ENCODE data around the gene DAB1. TPM values are rescaled to one million over a fixed set of nuclear protein-coding genes. Genes with fewer than 3 reads are reported as not detected.
"Not testable (repeated sequence)": the region's sequence is repeated elsewhere in the genome, so short reads cannot be mapped to it uniquely, and the experiment has no call there.

Gene DAB1
- total RNA-seq, 3 donors from 2014 or later, result not detected

- no peaks in the 10 kb centered on the region for H3K4me1 Mint-ChIP-seq (ENCODE audit: low read depth)
- H3K4me3 Mint-ChIP-seq, result no peak overlapping the region
- H3K27me3 Mint-ChIP-seq (ENCODE audit: low read depth), result no peaks in the 10 kb centered on the region
- DNase-seq, result no peak
- no peak for ATAC-seq
- H3K36me3 Mint-ChIP-seq (ENCODE audit: insufficient read depth), result no peaks in the 10 kb centered on the region
- no peaks in the 10 kb centered on the region for H3K9me3 Mint-ChIP-seq
Observed at GRCh38 chr1:57111175-57111574, 312.7 kb downstream of the DAB1 start.

- Mint-ChIP-seq H3K36me3 (ENCODE audit: insufficient read depth) (no peaks in the 10 kb centered on the region), H3K4me3 (no peak overlapping the region), H3K27me3 (ENCODE audit: low read depth) (peaks cover 2% of the 10 kb centered on the region), H3K9me3 (no peaks in the 10 kb centered on the region), H3K4me1 (ENCODE audit: low read depth) (no peaks in the 10 kb centered on the region)
- ATAC-seq (no peak), DNase-seq (no peak)
Observed at GRCh38 chr1:57109883-57110282, 314.0 kb downstream of the DAB1 start.

GRCh38 chr1:57109247-57109646, 314.6 kb downstream of the DAB1 start:
- no peaks in the 10 kb centered on the region for H3K4me1 Mint-ChIP-seq (ENCODE audit: low read depth)
- no peak overlapping the region for H3K4me3 Mint-ChIP-seq
- peaks cover 2% of the 10 kb centered on the region for H3K27me3 Mint-ChIP-seq (ENCODE audit: low read depth)
- DNase-seq, result no peak
- H3K36me3 Mint-ChIP-seq (ENCODE audit: insufficient read depth), result no peaks in the 10 kb centered on the region
- no peaks in the 10 kb centered on the region for H3K9me3 Mint-ChIP-seq
- ATAC-seq, result no peak

GRCh38 chr1:57106296-57106695, 317.6 kb downstream of the DAB1 start:
- H3K36me3 Mint-ChIP-seq (ENCODE audit: insufficient read depth), result no peaks in the 10 kb centered on the region
- H3K27me3 Mint-ChIP-seq (ENCODE audit: low read depth), result peaks cover 2% of the 10 kb centered on the region
- no peak for ATAC-seq
- no peak for DNase-seq
- H3K9me3 Mint-ChIP-seq, result no peaks in the 10 kb centered on the region
- no peak overlapping the region for H3K4me3 Mint-ChIP-seq
- H3K4me1 Mint-ChIP-seq (ENCODE audit: low read depth), result no peaks in the 10 kb centered on the region

GRCh38 chr1:57102561-57103326, 321.1 kb downstream of the DAB1 start:
- Mint-ChIP-seq H3K9me3 (no peaks in the 10 kb centered on the region), H3K36me3 (ENCODE audit: insufficient read depth) (no peaks in the 10 kb centered on the region), H3K27me3 (ENCODE audit: low read depth) (peaks cover 2% of the 10 kb centered on the region), H3K4me1 (ENCODE audit: low read depth) (no peaks in the 10 kb centered on the region), H3K4me3 (no peak overlapping the region)
- ATAC-seq (no peak), DNase-seq (no peak)

- H3K4me3 Mint-ChIP-seq, result no peak overlapping the region
Observed at GRCh38 chr1:57101209-57101608, 322.7 kb downstream of the DAB1 start.

GRCh38 chr1:57094749-57095148, 329.1 kb downstream of the DAB1 start:
- DNase-seq, result no peak
- H3K9me3 Mint-ChIP-seq, result no peaks in the 10 kb centered on the region
- H3K4me3 Mint-ChIP-seq, result no peak overlapping the region
- ATAC-seq, result no peak
- no peaks in the 10 kb centered on the region for H3K27me3 Mint-ChIP-seq (ENCODE audit: low read depth)
- no peaks in the 10 kb centered on the region for H3K4me1 Mint-ChIP-seq (ENCODE audit: low read depth)
- no peaks in the 10 kb centered on the region for H3K36me3 Mint-ChIP-seq (ENCODE audit: insufficient read depth)

More at GRCh38 chr1:57101209-57101608, 322.7 kb downstream of the DAB1 start:
- DNase-seq (no peak), ATAC-seq (no peak)
- no peaks in the 10 kb centered on the region for H3K9me3 Mint-ChIP-seq
- no peaks in the 10 kb centered on the region for H3K4me1 Mint-ChIP-seq (ENCODE audit: low read depth)
- H3K36me3 Mint-ChIP-seq (ENCODE audit: insufficient read depth), result no peaks in the 10 kb centered on the region
- H3K27me3 Mint-ChIP-seq (ENCODE audit: low read depth), result peaks cover 2% of the 10 kb centered on the region

GRCh38 chr1:57093122-57093521, 330.7 kb downstream of the DAB1 start:
- H3K4me3 Mint-ChIP-seq, result no peak overlapping the region
- H3K9me3 Mint-ChIP-seq, result no peaks in the 10 kb centered on the region
- DNase-seq (no peak), ATAC-seq (no peak)
- H3K36me3 Mint-ChIP-seq (ENCODE audit: insufficient read depth), result no peaks in the 10 kb centered on the region
- H3K27me3 Mint-ChIP-seq (ENCODE audit: low read depth), result no peaks in the 10 kb centered on the region
- no peaks in the 10 kb centered on the region for H3K4me1 Mint-ChIP-seq (ENCODE audit: low read depth)

- DNase-seq (no peak), ATAC-seq (no peak)
- no peaks in the 10 kb centered on the region for H3K36me3 Mint-ChIP-seq (ENCODE audit: insufficient read depth)
- H3K9me3 Mint-ChIP-seq, result no peaks in the 10 kb centered on the region
- H3K27me3 Mint-ChIP-seq (ENCODE audit: low read depth), result no peaks in the 10 kb centered on the region
- H3K4me3 Mint-ChIP-seq, result no peak overlapping the region
- no peaks in the 10 kb centered on the region for H3K4me1 Mint-ChIP-seq (ENCODE audit: low read depth)
Observed at GRCh38 chr1:57091642-57092041, 332.2 kb downstream of the DAB1 start.

- ATAC-seq (no peak), DNase-seq (no peak)
- H3K9me3 Mint-ChIP-seq, result no peaks in the 10 kb centered on the region
- H3K4me3 Mint-ChIP-seq, result no peak overlapping the region
- no peaks in the 10 kb centered on the region for H3K27me3 Mint-ChIP-seq (ENCODE audit: low read depth)
- H3K36me3 Mint-ChIP-seq (ENCODE audit: insufficient read depth), result no peaks in the 10 kb centered on the region
- no peaks in the 10 kb centered on the region for H3K4me1 Mint-ChIP-seq (ENCODE audit: low read depth)
Observed at GRCh38 chr1:57089855-57090254, 334.0 kb downstream of the DAB1 start.

GRCh38 chr1:57089221-57089620, 334.6 kb downstream of the DAB1 start:
- no peaks in the 10 kb centered on the region for H3K36me3 Mint-ChIP-seq (ENCODE audit: insufficient read depth)
- ATAC-seq (no peak), DNase-seq (no peak)
- no peak overlapping the region for H3K4me3 Mint-ChIP-seq
- no peaks in the 10 kb centered on the region for H3K9me3 Mint-ChIP-seq
- H3K27me3 Mint-ChIP-seq (ENCODE audit: low read depth), result no peaks in the 10 kb centered on the region
- no peaks in the 10 kb centered on the region for H3K4me1 Mint-ChIP-seq (ENCODE audit: low read depth)

GRCh38 chr1:57088653-57089052, 335.2 kb downstream of the DAB1 start:
- Mint-ChIP-seq H3K4me1 (ENCODE audit: low read depth) (no peaks in the 10 kb centered on the region), H3K9me3 (no peaks in the 10 kb centered on the region), H3K27me3 (ENCODE audit: low read depth) (no peaks in the 10 kb centered on the region), H3K4me3 (no peak overlapping the region), H3K36me3 (ENCODE audit: insufficient read depth) (no peaks in the 10 kb centered on the region)
- ATAC-seq, result no peak
- no peak for DNase-seq

- not testable (repeated sequence) for ATAC-seq; H3K27me3 Mint-ChIP-seq (ENCODE audit: low read depth); H3K4me1 Mint-ChIP-seq (ENCODE audit: low read depth); DNase-seq; H3K9me3 Mint-ChIP-seq; H3K36me3 Mint-ChIP-seq (ENCODE audit: insufficient read depth); H3K4me3 Mint-ChIP-seq
Observed at GRCh38 chr1:57087660-57088059, 336.2 kb downstream of the DAB1 start.

- Mint-ChIP-seq H3K9me3 (no peaks in the 10 kb centered on the region), H3K4me3 (no peak overlapping the region), H3K27me3 (ENCODE audit: low read depth) (no peaks in the 10 kb centered on the region), H3K4me1 (ENCODE audit: low read depth) (no peaks in the 10 kb centered on the region), H3K36me3 (ENCODE audit: insufficient read depth) (no peaks in the 10 kb centered on the region)
- DNase-seq (no peak), ATAC-seq (no peak)
Observed at GRCh38 chr1:57086154-57086553, 337.7 kb downstream of the DAB1 start.

- no peaks in the 10 kb centered on the region for H3K9me3 Mint-ChIP-seq
- no peaks in the 10 kb centered on the region for H3K36me3 Mint-ChIP-seq (ENCODE audit: insufficient read depth)
- H3K4me1 Mint-ChIP-seq (ENCODE audit: low read depth), result no peaks in the 10 kb centered on the region
Observed at GRCh38 chr1:57084701-57085100, 339.2 kb downstream of the DAB1 start.

More at GRCh38 chr1:57084701-57085100, 339.2 kb downstream of the DAB1 start:
- no peak overlapping the region for H3K4me3 Mint-ChIP-seq
- DNase-seq, result no peak
- H3K27me3 Mint-ChIP-seq (ENCODE audit: low read depth), result no peaks in the 10 kb centered on the region
- no peak for ATAC-seq
